HUES6 (cell line): Measurements from ENCODE around the gene GLIPR2.
"Not testable (repeated sequence)": the region's sequence is repeated elsewhere in the genome, so short reads cannot be mapped to it uniquely, and the experiment has no call there.

Source experiments
- H3K27ac ChIP-seq: 2 replicates; pipeline ENCODE4 v1.7.0; 2013; ENCODE audit warnings: low read depth, mild to moderate bottlenecking, low read length, inconsistent platforms
- H3K27me3 ChIP-seq: 2 replicates; pipeline ENCODE4 v1.6.1; 2013; ENCODE audit warnings: low read length; ENCODE audit not compliant: control insufficient read depth, insufficient read depth
- H3K36me3 ChIP-seq: 2 replicates; pipeline ENCODE4 v1.6.1; 2013; ENCODE audit warnings: low read length; ENCODE audit not compliant: control insufficient read depth, insufficient read depth
- H3K4me1 ChIP-seq: 2 replicates; pipeline ENCODE4 v1.6.1; 2013; ENCODE audit warnings: low read length; ENCODE audit not compliant: control insufficient read depth, insufficient read depth
- H3K4me3 ChIP-seq: 2 replicates; pipeline ENCODE4 v1.5.1; 2013; ENCODE audit warnings: low read depth, low read length
- H3K9ac ChIP-seq: one replicate; pipeline ENCODE4 v1.6.1; 2013; ENCODE audit warnings: mild to moderate bottlenecking, low read length
- H3K9me3 ChIP-seq: 2 replicates; pipeline ENCODE4 v1.6.1; 2013; ENCODE audit warnings: low read depth, low read length; ENCODE audit not compliant: control insufficient read depth, insufficient read depth

GLIPR2 gene

DNA sequence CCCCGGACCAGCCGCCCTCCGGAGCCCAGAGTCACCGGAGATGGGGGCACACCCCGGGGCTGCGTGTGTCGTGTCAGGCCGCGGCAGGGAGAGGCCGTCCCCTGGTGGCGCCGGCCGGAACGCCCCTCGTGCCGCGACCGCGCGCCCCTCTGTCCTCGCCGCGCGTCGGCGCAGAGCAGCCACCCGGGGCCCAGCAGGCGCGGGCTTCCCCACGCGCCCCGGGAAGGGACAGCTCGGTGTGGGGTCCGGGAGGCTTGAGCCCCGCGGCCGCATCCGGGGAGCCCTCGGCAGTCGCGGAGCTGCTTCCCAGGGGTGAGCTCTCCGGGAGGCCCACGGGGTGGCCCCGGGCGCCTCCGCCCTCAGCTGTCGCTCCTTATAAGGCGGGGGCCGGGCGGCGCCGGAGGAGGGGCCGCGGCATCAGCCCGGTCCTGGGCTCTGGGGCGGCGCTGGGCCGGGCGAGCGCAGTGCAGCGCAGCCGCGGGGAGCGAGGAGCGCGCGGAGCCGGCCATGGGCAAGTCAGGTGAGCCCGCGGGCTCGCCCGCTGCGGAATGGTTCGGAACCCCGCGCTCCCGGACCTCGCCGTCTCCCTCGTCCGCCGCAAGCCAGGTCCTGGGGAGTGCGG lies at the start of gene GLIPR2:
GLIPR2 (plus strand) TSS at position 462 of the 622 bp plus-strand sequence; CDS start at position 508, 46 bp downstream.
- Histone ChIP-seq H3K27me3 (peaks cover 97% of the 10 kb centered on the region), H3K4me3 (peak within 1 kb of the TSS; percentile 73), H3K36me3 (no peaks in the 10 kb centered on the region), H3K9me3 (no peaks in the 10 kb centered on the region), H3K4me1 (peaks cover 28% of the 10 kb centered on the region), H3K27ac (no peak within 1 kb of the TSS), H3K9ac (peak within 1 kb of the TSS; percentile 69)

GRCh38 chr9:36087054-36087453 lies 49.5 kb upstream of the GLIPR2 start:
- H3K9me3 ChIP-seq, H3K27ac ChIP-seq, H3K4me3 ChIP-seq, H3K9ac ChIP-seq, H3K27me3 ChIP-seq: not testable (repeated sequence)
- peaks cover 10% of the 10 kb centered on the region; the same call in 1 of the 2 replicates for H3K4me1 ChIP-seq
- peaks cover 12% of the 10 kb centered on the region for H3K36me3 ChIP-seq

DNA sequence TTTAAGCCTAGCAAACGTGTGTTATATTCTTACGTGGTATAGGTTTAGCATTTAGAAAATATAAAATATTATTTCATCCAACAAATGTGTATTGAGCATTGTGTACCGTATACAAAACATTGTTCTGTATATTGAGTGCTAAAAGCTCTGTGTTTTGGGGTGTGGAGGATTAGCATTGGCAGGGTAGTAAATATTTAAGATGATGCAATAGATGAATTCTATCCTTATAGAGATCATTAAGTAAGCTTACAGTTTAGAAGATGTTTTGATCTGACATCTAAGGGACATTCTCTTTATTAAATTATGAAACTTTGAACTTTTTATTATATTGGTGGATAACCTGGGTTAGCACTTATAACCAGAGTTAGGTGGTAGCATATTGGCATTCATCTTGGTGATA lies 48.5 kb upstream of the GLIPR2 start:
- no peak overlapping the region for H3K27ac ChIP-seq
- peaks cover 12% of the 10 kb centered on the region for H3K36me3 ChIP-seq
- H3K27me3 ChIP-seq = no peaks in the 10 kb centered on the region
- no peak overlapping the region for H3K9ac ChIP-seq
- peaks cover 16% of the 10 kb centered on the region for H3K4me1 ChIP-seq
- no peaks in the 10 kb centered on the region for H3K9me3 ChIP-seq
- no peak overlapping the region for H3K4me3 ChIP-seq

- no peak overlapping the region for H3K27ac ChIP-seq
Observed at GRCh38 chr9:36091026-36091953, 45.2 kb upstream of the GLIPR2 start.

DNA sequence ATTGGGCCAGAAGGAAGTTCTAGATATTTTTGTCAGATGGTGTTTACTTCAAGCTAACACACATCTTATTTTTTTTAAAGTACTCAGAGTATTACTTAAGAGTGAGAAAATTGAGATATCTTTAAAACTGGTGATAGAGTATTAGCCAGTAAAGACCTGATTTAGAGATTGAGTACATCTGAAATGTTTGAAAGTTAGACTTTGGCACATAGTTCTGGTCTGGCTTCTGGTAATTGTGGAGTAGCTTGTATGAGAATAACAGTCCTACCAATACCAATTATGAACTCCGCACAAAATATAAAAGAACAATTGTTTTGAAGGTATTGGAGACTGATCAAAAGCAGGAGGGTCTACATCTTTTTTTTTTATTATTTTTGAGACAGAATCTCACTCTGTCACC lies 44.5 kb upstream of the GLIPR2 start:
- Histone ChIP-seq H3K4me3 (no peak overlapping the region), H3K4me1 (peaks cover 22% of the 10 kb centered on the region), H3K36me3 (no peaks in the 10 kb centered on the region), H3K9ac (no peak overlapping the region), H3K9me3 (no peaks in the 10 kb centered on the region), H3K27ac (no peak overlapping the region), H3K27me3 (no peaks in the 10 kb centered on the region)

More at GRCh38 chr9:36091026-36091953, 45.2 kb upstream of the GLIPR2 start:
- peaks cover 22% of the 10 kb centered on the region for H3K4me1 ChIP-seq
- H3K9ac ChIP-seq = no peak overlapping the region
- no peaks in the 10 kb centered on the region for H3K9me3 ChIP-seq
- H3K27me3 ChIP-seq = no peaks in the 10 kb centered on the region
- H3K36me3 ChIP-seq = peaks cover 6% of the 10 kb centered on the region; the same call in 1 of the 2 replicates
- H3K4me3 ChIP-seq = no peak overlapping the region

GRCh38 chr9:36092509-36093215 lies 43.9 kb upstream of the GLIPR2 start:
- peak overlapping the region; percentile 23 for H3K9ac ChIP-seq
- H3K27ac ChIP-seq = peak overlapping the region; percentile 24; the same call in 1 of the 2 replicates
- H3K9me3 ChIP-seq = no peaks in the 10 kb centered on the region
- H3K4me1 ChIP-seq = peaks cover 22% of the 10 kb centered on the region
- no peaks in the 10 kb centered on the region for H3K27me3 ChIP-seq
- H3K36me3 ChIP-seq = no peaks in the 10 kb centered on the region
- H3K4me3 ChIP-seq = no peak overlapping the region

DNA sequence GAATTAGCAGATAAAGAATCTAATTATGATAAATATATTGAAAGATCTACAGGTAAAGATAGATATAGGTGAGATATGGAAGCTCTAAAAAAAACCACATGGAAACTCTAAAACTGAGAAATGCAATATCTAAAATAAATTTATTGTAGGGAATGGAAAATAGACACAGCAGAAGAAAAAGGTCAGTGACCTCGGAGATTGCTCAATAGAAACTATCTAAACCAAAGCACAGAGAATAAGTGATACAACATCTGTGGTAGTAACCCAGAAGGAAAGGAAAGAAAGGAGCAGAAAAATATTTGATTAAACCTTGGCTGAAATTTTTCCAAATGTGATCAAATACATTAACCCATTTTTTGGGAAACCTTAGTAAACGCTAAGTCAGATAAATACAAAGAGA lies 43.1 kb upstream of the GLIPR2 start:
- Histone ChIP-seq H3K4me3 (peak overlapping the region; percentile 26; the same call in 1 of the 2 replicates), H3K9me3 (no peaks in the 10 kb centered on the region), H3K36me3 (no peaks in the 10 kb centered on the region), H3K27me3 (no peaks in the 10 kb centered on the region), H3K27ac (peak overlapping the region; percentile 24; the same call in 1 of the 2 replicates), H3K4me1 (peaks cover 22% of the 10 kb centered on the region), H3K9ac (no peak overlapping the region)

DNA sequence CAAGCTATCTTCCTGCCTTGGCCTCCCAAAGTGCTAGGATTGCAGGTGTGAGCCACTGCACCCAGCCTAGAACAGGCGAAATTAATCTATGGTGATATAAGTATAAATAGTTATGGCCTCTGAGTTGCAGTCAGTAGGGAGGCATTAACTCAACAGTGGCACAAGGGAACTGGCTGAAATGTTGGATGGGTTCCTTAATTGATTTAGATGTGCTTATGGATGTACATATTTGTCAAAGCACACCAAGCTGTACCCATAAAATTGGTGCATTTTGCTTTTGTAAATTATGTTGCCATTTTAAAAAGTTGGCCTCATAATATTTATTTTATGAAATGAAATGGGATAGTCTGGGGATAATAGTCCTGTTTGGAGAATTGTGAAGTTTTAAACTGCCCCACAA lies 36.8 kb upstream of the GLIPR2 start:
- H3K4me1 ChIP-seq = peaks cover 19% of the 10 kb centered on the region
- no peak overlapping the region for H3K9ac ChIP-seq
- H3K4me3 ChIP-seq = no peak overlapping the region
- H3K9me3 ChIP-seq = no peaks in the 10 kb centered on the region
- H3K27ac ChIP-seq = no peak overlapping the region
- no peaks in the 10 kb centered on the region for H3K36me3 ChIP-seq
- no peaks in the 10 kb centered on the region for H3K27me3 ChIP-seq

DNA sequence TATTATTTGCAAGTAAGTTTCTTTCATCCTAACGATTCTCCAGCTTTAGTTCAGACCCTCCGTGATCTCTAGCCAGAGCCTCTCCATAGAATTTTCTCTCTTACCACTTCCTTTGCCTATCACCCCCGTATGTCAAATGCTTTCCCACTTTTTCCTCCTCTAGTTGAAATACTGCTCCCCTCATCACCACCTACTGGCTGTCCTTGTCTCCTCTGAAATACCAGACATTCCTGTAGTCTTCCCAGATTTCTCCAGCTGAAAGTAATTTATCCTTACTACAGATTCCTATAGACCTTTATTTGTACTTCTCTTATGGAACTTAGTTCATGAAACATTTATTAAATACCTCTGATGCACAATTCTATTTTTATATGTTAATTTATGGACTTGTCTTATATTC lies 36.0 kb upstream of the GLIPR2 start:
- Histone ChIP-seq H3K36me3 (no peaks in the 10 kb centered on the region), H3K9me3 (no peaks in the 10 kb centered on the region), H3K4me3 (no peak overlapping the region), H3K9ac (no peak overlapping the region), H3K4me1 (peaks cover 19% of the 10 kb centered on the region), H3K27ac (no peak overlapping the region), H3K27me3 (no peaks in the 10 kb centered on the region)

GRCh38 chr9:36101916-36102741 lies 34.4 kb upstream of the GLIPR2 start:
- no peak overlapping the region for H3K9ac ChIP-seq
- H3K27ac ChIP-seq = no peak overlapping the region
- H3K4me1 ChIP-seq = peaks cover 19% of the 10 kb centered on the region

More at GRCh38 chr9:36101916-36102741, 34.4 kb upstream of the GLIPR2 start:
- Histone ChIP-seq H3K9me3 (no peaks in the 10 kb centered on the region), H3K27me3 (no peaks in the 10 kb centered on the region), H3K36me3 (no peaks in the 10 kb centered on the region), H3K4me3 (no peak overlapping the region)
